OCI-LY1 (cell line): ENCODE results near the gene LGALS8.

Experiments
- H2AFZ ChIP-seq: fragments of 200-600 bp; sonication (generic), shearing (Covaris generic); 2 replicates; pipeline ENCODE4 v1.6.0; 2014; ENCODE audit warnings: antibody characterized with exemption, mild to moderate bottlenecking, low read length
- H3F3A ChIP-seq: fragments of 200-600 bp; sonication (generic), shearing (Covaris generic); 2 replicates; pipeline ENCODE4 v1.6.0; 2014; ENCODE audit warnings: mild to moderate bottlenecking, antibody characterized with exemption, low read length, moderate library complexity; ENCODE audit not compliant: insufficient read depth
- H3K27ac ChIP-seq: fragments of 200-600 bp; sonication (generic); 2 replicates; pipeline ENCODE4 v1.5.1; 2014; ENCODE audit warnings: low read length, mixed run types, mild to moderate bottlenecking, low read depth; ENCODE audit not compliant: poor library complexity, severe bottlenecking
- H3K27me3 ChIP-seq: fragments of 200-600 bp; sonication (generic); 2 replicates; pipeline ENCODE4 v1.6.0; 2014; ENCODE audit warnings: antibody characterized with exemption, mild to moderate bottlenecking, low read length, moderate library complexity; ENCODE audit not compliant: insufficient read depth
- H3K36me3 ChIP-seq: fragments of 200-600 bp; sonication (generic); 2 replicates; pipeline ENCODE4 v1.6.1; 2014; ENCODE audit warnings: mild to moderate bottlenecking, antibody characterized with exemption, low read length, moderate library complexity, mixed read lengths; ENCODE audit not compliant: insufficient read depth
- H3K4me1 ChIP-seq: fragments of 200-600 bp; sonication (generic); 2 replicates; pipeline ENCODE4 v1.5.1; 2014; ENCODE audit warnings: mild to moderate bottlenecking, low read length, moderate library complexity; ENCODE audit not compliant: insufficient read depth, severe bottlenecking
- H3K4me2 ChIP-seq: fragments of 200-600 bp; sonication (generic), shearing (Covaris generic); 2 replicates; pipeline ENCODE4 v1.6.1; 2014; ENCODE audit warnings: low read length
- H3K4me3 ChIP-seq: fragments of 200-600 bp; sonication (generic); 2 replicates; pipeline ENCODE4 v1.5.1; 2014; ENCODE audit warnings: low read length, low read depth, mild to moderate bottlenecking, mixed read lengths; ENCODE audit not compliant: poor library complexity, severe bottlenecking
- H3K79me2 ChIP-seq: fragments of 200-600 bp; shearing (Covaris generic); 2 replicates; pipeline ENCODE4 v1.6.1; 2016; ENCODE audit warnings: mixed run types, low read length, mixed read lengths; ENCODE audit not compliant: insufficient read depth
- H3K9ac ChIP-seq: fragments of 200-600 bp; sonication (generic), shearing (Covaris generic); 2 replicates; pipeline ENCODE4 v1.6.1; 2014; ENCODE audit warnings: mild to moderate bottlenecking, low read length, mixed read lengths
- H3K9me2 ChIP-seq: fragments of 200-600 bp; sonication (generic), shearing (Covaris generic); 2 replicates; pipeline ENCODE4 v1.6.1; 2014; ENCODE audit warnings: low read depth, mild to moderate bottlenecking, low read length, mixed read lengths
- H3K9me3 ChIP-seq: fragments of 200-600 bp; shearing (Covaris generic); 2 replicates; pipeline ENCODE4 v1.6.1; 2014; ENCODE audit warnings: low read length, mixed read lengths
- H4K20me1 ChIP-seq: fragments of 200-600 bp; sonication (generic), shearing (Covaris generic); 2 replicates; pipeline ENCODE4 v1.6.0; 2016; ENCODE audit warnings: mild to moderate bottlenecking, low read length; ENCODE audit not compliant: insufficient read depth
- EZH2 ChIP-seq: fragments of 200-600 bp; sonication (generic), shearing (Covaris generic); IDR thresholded peaks from 2 replicates; pipeline ENCODE4 v1.8.0; 2017; ENCODE audit warnings: borderline replicate concordance, mixed run types, mild to moderate bottlenecking, antibody characterized with exemption, low read length, moderate library complexity, mixed read lengths
- TF ChIP-seq, protein P1 (sequence below): fragments of 200-600 bp; sonication (generic), shearing (Covaris generic); IDR thresholded peaks from 2 replicates; pipeline ENCODE4 v1.5.1; 2017; ENCODE audit warnings: mild to moderate bottlenecking, antibody characterized with exemption, low read length, moderate library complexity, mixed read lengths

Gene LGALS8

DNA sequence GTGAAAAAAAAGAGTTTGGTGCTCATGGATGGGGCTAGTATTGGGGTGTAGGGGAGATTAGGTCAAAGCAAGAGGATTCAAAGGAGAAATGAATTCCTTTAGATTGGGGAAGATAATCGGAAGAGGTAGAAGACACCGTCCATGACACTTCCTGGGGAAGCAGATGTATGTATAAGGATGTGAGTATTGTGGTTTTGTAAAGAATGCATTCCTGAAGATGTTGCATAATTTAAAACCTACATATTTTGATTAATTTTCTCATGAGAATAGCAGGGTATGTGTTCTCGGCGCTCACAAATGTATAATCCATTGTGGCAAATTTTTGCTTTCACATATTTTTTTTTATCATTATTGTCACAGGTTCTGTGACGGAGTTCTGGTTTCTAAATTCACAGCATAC is 5.5 kb upstream of the LGALS8 start:
- H3K4me3 ChIP-seq: no peak overlapping the region
- no peak overlapping the region for H3K27ac ChIP-seq
- H3K27me3 ChIP-seq: no peaks in the 10 kb centered on the region; the same call in 1 of the 2 replicates
- H3K4me1 ChIP-seq: no peaks in the 10 kb centered on the region
- no peaks in the 10 kb centered on the region for H3K9me2 ChIP-seq
- TF ChIP-seq, protein P1, sequence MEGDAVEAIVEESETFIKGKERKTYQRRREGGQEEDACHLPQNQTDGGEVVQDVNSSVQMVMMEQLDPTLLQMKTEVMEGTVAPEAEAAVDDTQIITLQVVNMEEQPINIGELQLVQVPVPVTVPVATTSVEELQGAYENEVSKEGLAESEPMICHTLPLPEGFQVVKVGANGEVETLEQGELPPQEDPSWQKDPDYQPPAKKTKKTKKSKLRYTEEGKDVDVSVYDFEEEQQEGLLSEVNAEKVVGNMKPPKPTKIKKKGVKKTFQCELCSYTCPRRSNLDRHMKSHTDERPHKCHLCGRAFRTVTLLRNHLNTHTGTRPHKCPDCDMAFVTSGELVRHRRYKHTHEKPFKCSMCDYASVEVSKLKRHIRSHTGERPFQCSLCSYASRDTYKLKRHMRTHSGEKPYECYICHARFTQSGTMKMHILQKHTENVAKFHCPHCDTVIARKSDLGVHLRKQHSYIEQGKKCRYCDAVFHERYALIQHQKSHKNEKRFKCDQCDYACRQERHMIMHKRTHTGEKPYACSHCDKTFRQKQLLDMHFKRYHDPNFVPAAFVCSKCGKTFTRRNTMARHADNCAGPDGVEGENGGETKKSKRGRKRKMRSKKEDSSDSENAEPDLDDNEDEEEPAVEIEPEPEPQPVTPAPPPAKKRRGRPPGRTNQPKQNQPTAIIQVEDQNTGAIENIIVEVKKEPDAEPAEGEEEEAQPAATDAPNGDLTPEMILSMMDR: no peak
- no peak for TF ChIP-seq EZH2
- no peaks in the 10 kb centered on the region for H3K36me3 ChIP-seq
- H3K4me2 ChIP-seq: no peak overlapping the region
- H3K79me2 ChIP-seq: no peaks in the 10 kb centered on the region
- H4K20me1 ChIP-seq: no peaks in the 10 kb centered on the region
- H3K9ac ChIP-seq: no peak overlapping the region
- no peak overlapping the region for H2AFZ ChIP-seq
- H3F3A ChIP-seq: no peaks in the 10 kb centered on the region
- H3K9me3 ChIP-seq: no peaks in the 10 kb centered on the region

DNA sequence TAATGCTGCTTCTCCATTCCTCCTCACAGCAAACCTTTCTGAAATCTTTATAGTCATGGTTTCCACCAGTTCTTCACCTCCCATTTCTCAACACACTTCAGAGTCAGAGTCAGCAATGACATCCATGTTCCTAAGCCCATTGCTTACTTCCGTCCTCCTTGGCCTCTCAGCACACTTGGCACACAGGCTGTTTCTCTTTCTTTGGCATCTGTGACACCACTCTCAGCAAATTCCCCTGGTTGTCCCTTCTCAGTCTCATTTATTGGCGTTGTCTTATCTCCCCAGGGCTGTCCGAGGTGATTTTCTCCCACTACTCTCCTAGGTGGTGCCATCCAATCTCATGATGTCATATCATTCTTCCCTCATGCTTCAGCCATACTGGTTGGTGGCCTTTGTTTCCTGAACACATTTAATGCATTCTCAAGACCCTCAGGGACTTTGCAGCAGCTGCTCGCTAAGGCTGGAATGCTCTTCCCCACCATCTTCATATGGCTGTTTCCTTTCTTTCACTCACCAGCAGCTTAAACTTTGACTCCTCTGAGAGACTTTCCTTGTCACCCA is 3.3 kb upstream of the LGALS8 start:
- no peaks in the 10 kb centered on the region for H4K20me1 ChIP-seq
- H3K9ac ChIP-seq: no peak overlapping the region
- no peaks in the 10 kb centered on the region for H3F3A ChIP-seq
- H3K36me3 ChIP-seq: no peaks in the 10 kb centered on the region
- TF ChIP-seq, protein P1: no peak
- no peak for TF ChIP-seq EZH2
- H3K9me2 ChIP-seq: no peaks in the 10 kb centered on the region
- no peaks in the 10 kb centered on the region for H3K79me2 ChIP-seq
- no peaks in the 10 kb centered on the region; the same call in 1 of the 2 replicates for H3K27me3 ChIP-seq
- H3K4me3 ChIP-seq: no peak overlapping the region
- H3K4me1 ChIP-seq: peaks cover 14% of the 10 kb centered on the region
- H3K27ac ChIP-seq: no peak overlapping the region
- H2AFZ ChIP-seq: no peak overlapping the region
- no peaks in the 10 kb centered on the region for H3K9me3 ChIP-seq
- H3K4me2 ChIP-seq: no peak overlapping the region

DNA sequence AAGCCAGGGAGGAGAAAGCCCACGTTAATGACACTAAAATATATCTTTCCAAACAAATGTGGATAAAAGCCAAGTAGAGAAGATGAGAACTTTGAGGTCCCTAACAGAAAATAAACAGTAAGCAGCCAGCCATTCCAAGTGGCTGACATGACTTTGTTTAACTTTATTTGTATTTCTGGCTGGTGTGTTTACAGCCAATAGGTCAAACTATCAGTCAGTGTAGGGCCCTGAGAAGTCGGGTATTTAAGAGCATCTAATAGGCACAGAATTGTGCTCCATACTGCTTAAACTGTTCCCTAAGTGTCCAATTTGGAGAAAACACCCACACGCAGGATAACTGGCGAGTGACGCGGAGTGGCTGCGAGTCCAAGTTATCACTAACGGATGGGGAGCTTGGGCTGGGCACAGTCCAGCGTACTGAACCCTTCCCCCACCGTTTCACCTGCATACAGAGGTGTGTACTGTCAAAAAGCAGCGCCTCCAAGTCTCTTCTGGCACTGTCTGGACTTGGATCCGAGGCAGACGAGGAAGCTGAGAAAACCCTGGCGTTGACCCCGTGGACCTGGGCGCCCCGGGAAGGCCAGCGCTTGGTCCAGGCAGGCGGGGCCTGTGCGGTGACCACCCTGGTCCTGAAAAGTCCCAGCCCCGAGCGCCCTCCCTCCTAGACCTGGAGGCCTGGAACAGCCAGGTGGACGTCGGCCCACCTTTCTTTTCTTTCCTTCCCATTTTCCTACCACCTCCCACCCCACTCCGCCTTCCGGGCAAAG is 662 bp upstream of the LGALS8 start:
- Histone ChIP-seq H3F3A (no peaks in the 10 kb centered on the region), H3K9me2 (no peaks in the 10 kb centered on the region), H3K27ac (no peak overlapping the region), H3K9ac (no peak overlapping the region), H3K4me2 (peak overlapping the region; percentile 87; the same call in 1 of the 2 replicates), H4K20me1 (no peaks in the 10 kb centered on the region), H3K4me3 (no peak overlapping the region), H3K9me3 (no peaks in the 10 kb centered on the region), H3K79me2 (no peaks in the 10 kb centered on the region), H3K4me1 (peaks cover 14% of the 10 kb centered on the region), H2AFZ (no peak overlapping the region), H3K36me3 (no peaks in the 10 kb centered on the region), H3K27me3 (no peaks in the 10 kb centered on the region; the same call in 1 of the 2 replicates)
- TF ChIP-seq, protein P1: no peak
- TF ChIP-seq EZH2: no peak
